Astrocyte (in vitro differentiated cells and primary cell): ENCODE measurements around the gene KRTAP5-3.

Experiments
- CTCF ChIP-seq: IDR thresholded peaks from 2 replicates; pipeline ENCODE4 v1.5.1; 2011; ENCODE audit warnings: low read depth, mild to moderate bottlenecking, inconsistent platforms, low read length, moderate library complexity; ENCODE audit not compliant: insufficient read depth
- EZH2 ChIP-seq: IDR thresholded peaks from 2 replicates; pipeline ENCODE4 v1.6.1; 2012; ENCODE audit warnings: mild to moderate bottlenecking, low read length, inconsistent platforms; ENCODE audit not compliant: insufficient read depth

- TF ChIP-seq CTCF (no peak), EZH2 (no peak)
These were observed 42.4 kb downstream of the KRTAP5-3 start for GRCh38 chr11:1565904-1566247.
